ENCODE data around the gene HOXC6. TPM values are rescaled to one million over a fixed set of nuclear protein-coding genes. Genes with fewer than 3 reads are reported as not detected.

Gene HOXC6
- total and polyA plus RNA-seq, 9 of the 15 experiments (the other 6 are each of a cell fraction or from before 2014, with no cell fraction given): 0.06 to 4.0 (median 1.4) TPM

DNA sequence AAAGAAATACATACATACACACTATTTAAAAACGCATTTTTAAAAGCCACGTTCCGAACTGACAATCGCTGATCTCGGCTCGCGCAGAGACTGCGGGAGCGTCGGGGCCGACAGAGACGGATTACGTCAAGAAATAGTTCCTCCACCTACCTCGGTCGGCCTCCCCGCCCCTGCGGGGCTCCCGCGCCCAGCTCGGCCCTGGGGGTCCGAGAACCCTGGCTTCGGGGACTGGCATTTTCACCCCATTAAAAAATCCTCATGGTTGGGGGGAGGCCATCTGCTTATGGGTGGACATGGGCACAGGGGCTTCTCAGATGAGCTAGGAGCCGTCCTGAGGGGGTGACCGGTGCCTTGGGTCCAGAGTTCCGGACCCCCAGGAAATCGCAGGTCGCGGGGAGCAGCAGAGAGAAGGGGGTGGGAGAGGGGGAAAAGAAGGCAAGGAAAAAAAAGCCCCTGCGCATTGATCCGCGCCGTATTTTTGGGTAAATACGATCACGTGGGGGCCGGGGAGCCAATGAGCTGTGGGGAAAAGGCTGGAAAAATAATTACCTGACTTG is 28.6 kb upstream of the HOXC6 start (continued):
- no peak for TF ChIP-seq ZNF253 (CRISPR knock-in tag; conservative IDR thresholded peaks at IDR 0.05)
- no peak for TF ChIP-seq PYGO2 (tag; IDR thresholded peaks at IDR 0.05)
- TF ChIP-seq, protein P1, sequence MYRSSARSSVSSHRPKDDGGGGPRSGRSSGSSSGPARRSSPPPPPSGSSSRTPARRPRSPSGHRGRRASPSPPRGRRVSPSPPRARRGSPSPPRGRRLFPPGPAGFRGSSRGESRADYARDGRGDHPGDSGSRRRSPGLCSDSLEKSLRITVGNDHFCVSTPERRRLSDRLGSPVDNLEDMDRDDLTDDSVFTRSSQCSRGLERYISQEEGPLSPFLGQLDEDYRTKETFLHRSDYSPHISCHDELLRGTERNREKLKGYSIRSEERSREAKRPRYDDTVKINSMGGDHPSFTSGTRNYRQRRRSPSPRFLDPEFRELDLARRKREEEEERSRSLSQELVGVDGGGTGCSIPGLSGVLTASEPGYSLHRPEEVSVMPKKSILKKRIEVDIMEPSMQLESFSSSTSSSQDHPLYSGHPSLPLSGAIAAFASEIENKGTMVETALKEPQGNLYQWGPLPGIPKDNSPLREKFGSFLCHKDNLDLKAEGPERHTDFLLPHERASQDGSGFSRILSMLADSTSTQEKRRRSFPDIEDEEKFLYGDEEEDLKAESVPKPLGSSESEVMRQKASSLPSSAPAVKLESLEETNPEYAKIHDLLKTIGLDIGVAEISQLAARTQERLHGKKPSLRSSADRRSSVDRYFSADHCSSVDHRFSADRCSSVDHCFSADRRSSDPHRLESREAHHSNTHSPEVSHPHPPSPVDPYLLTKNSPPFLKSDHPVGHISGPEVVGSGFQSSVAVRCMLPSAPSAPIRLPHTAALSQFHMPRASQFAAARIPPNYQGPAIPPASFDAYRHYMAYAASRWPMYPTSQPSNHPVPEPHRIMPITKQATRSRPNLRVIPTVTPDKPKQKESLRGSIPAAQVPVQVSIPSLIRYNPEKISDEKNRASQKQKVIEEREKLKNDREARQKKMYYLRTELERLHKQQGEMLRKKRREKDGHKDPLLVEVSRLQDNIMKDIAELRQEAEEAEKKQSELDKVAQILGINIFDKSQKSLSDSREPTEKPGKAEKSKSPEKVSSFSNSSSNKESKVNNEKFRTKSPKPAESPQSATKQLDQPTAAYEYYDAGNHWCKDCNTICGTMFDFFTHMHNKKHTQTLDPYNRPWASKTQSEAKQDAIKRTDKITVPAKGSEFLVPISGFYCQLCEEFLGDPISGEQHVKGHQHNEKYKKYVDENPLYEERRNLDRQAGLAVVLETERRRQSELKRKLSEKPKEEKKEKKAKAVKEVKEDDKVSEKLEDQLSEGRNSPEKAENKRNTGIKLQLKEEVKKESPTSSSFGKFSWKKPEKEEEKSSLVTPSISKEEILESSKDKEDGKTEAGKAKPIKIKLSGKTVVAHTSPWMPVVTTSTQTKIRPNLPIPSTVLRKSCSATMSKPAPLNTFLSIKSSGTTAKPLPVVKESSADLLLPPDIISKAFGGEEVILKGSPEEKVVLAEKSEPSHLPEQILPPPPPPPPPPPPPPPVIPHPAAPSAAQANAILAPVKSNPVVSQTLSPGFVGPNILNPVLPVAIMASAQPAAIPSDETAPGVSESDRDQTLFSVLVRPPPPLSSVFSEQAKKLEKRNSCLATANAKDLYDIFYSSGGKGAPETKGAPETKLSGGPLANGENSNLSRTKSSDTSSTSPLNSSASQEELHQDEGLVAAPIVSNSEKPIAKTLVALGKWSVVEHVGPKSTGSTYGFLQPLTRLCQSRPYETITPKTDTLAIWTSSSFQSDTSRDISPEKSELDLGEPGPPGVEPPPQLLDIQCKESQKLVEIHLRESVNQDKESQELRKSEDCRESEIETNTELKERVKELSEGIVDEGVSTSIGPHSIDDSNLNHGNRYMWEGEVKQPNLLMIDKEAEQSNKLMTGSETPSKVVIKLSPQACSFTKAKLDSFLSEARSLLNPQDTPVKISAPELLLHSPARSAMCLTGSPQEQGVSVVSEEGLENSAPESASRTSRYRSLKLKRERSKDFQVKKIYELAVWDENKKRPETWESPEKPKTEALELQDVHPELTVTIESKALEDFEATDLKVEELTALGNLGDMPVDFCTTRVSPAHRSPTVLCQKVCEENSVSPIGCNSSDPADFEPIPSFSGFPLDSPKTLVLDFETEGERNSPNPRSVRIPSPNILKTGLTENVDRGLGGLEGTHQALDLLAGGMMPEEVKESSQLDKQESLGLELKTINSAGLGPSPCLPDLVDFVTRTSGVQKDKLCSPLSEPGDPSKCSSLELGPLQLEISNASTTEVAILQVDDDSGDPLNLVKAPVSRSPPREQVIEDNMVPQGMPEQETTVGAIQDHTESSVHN (IDR thresholded peaks at IDR 0.05; ENCODE audit: borderline replicate concordance in 1 of 2, low read depth in 1 of 2): no peak
- TF ChIP-seq, protein P2, sequence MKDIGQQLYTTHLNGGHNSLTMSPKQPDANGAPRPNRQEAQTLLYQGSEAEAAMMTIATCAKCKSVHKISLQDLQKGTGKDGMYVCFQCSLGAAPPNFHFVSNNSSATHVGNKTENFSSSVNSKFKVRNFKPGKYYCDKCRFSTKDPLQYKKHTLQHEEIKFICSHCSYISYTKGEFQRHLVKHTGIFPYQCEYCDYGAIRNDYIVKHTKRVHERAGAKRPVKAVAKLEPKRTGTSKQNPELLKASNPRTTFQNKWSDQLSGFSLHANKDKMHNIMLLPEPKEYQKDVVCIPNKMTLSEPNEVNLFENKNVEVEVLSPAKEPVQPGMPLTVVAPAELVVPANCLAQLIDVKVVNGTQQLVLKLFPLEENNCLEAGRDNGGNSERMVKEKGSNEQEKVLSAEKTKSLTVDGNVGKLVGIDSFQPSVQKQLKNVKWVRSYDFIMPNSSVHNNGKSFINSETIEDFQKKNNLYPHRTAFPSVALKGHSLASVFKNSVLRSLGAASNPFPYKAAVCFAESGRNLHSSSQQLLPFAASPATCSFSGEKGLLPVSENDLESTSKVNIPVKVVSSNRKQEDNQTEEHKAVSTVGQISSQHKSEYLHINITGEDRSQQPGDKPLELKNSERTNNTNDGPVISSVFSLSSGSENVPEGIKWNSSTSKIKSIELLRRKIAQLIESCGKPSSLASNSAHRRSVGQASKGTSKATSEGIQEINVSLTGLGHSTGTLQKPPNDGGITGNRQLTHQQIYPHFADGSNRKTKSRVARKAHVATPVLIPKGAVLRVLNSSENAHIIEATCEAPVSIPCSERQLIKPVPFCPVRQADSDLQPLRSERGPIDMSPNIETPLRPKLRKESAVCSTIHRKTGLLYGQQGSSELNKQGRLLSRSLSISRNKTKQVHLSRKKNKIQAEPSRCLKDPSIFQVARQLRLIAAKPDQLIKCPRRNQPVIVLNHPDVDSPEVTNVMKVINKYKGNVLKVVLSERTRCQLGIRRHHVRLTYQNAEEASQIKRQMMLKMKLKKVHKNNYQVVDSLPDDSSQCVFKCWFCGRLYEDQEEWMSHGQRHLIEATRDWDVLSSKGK (CRISPR knock-in tag; IDR thresholded peaks at IDR 0.05): no peak
- TF ChIP-seq HCFC1 (IDR thresholded peaks at IDR 0.05; ENCODE audit: low read depth, low read length): no peak
- TF ChIP-seq, protein P3, sequence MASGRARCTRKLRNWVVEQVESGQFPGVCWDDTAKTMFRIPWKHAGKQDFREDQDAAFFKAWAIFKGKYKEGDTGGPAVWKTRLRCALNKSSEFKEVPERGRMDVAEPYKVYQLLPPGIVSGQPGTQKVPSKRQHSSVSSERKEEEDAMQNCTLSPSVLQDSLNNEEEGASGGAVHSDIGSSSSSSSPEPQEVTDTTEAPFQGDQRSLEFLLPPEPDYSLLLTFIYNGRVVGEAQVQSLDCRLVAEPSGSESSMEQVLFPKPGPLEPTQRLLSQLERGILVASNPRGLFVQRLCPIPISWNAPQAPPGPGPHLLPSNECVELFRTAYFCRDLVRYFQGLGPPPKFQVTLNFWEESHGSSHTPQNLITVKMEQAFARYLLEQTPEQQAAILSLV (tag; IDR thresholded peaks at IDR 0.05): no peak
- TF ChIP-seq IRF2 (CRISPR knock-in tag; IDR thresholded peaks at IDR 0.05): no peak
- no peak for TF ChIP-seq NFXL1 (CRISPR knock-in tag; IDR thresholded peaks at IDR 0.05)
- no peak for TF ChIP-seq NFIX (CRISPR knock-in tag; IDR thresholded peaks at IDR 0.05; ENCODE audit: low read depth)
- TF ChIP-seq PTRF (tag; IDR thresholded peaks at IDR 0.05): no peak
- no peak for TF ChIP-seq ZNF23 (CRISPR knock-in tag; IDR thresholded peaks at IDR 0.05)
